ENCODE data around the gene LIN28B.

GRCh38 chr6:105001063-105001462 lies 44.2 kb downstream of the LIN28B start:
- TF ChIP-seq CTCF (IDR thresholded peaks at IDR 0.05): no peak
- TF ChIP-seq EP300 (IDR thresholded peaks at IDR 0.05; ENCODE audit: low read depth): no peak
- no peak for TF ChIP-seq POLR2AphosphoS5 (IDR thresholded peaks at IDR 0.05)
